Measurements from ENCODE around the gene TRIM8.

The TRIM8 gene

DNA sequence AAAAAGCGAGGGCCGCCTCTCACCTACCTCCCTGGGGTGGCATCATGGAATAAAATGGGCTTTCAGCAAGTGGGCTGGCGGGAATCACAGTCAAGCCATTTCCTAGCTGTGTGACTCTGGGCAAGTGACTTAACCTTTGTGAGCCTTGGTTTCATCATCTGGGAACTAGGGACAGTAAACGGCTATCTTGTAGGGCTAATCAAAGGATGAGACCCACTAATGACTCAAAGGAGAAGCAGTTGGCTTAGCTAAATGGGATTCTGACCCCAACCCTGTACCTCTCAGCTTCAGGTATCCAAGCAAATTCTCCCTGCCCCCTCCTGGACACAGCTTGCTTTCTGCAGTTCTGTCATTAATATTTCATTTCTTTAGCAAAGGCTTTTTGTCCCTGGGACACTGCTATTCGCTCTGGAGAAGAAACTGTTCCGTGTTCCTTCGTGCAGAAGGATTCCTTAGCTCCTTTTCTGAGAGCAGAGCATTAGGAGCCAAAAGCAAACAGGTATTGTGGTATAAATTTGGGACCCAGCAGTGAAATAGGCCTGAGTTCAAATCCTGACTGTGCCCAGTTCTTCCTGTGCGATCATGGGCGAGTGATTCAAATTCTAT lies 25.9 kb downstream of the TRIM8 start:
- TF ChIP-seq, protein P1, sequence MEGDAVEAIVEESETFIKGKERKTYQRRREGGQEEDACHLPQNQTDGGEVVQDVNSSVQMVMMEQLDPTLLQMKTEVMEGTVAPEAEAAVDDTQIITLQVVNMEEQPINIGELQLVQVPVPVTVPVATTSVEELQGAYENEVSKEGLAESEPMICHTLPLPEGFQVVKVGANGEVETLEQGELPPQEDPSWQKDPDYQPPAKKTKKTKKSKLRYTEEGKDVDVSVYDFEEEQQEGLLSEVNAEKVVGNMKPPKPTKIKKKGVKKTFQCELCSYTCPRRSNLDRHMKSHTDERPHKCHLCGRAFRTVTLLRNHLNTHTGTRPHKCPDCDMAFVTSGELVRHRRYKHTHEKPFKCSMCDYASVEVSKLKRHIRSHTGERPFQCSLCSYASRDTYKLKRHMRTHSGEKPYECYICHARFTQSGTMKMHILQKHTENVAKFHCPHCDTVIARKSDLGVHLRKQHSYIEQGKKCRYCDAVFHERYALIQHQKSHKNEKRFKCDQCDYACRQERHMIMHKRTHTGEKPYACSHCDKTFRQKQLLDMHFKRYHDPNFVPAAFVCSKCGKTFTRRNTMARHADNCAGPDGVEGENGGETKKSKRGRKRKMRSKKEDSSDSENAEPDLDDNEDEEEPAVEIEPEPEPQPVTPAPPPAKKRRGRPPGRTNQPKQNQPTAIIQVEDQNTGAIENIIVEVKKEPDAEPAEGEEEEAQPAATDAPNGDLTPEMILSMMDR (IDR thresholded peaks at IDR 0.05), result 0 out of 2 replicates have a peak, but pooled peaks have one; percentile 13
- no peak for TF ChIP-seq ZFX (IDR thresholded peaks at IDR 0.05; ENCODE audit: borderline replicate concordance)
- H3K27ac ChIP-seq, result no peak overlapping the region

DNA sequence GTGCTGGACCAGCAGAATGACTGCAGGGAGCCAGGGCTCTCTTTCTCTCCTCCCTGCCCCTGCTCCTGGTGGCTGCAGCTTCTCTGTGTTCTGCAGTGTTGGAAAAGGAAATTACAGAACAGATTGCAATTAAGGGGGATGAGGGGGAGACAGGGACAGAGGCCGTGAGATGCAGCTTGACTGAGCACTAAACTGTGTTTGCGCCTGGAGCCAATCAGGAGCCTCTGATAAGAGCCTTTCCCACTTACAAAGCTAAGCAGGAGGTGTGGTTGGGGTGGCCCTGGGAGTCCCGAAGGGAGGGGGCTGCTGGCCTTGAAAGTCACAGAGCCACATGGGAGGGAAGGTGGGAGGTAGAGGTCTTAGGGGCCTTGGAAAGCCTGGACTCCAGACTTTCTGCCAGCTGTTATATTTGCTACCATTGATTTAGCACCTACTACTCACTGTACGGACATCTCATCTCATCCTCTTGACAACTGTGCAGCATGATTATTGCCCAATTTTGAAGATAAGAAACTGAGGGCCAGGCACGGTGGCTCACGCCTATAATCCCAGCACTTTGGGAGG lies 26.7 kb downstream of the TRIM8 start:
- no peak overlapping the region for H3K27ac ChIP-seq
- TF ChIP-seq, protein P1 (IDR thresholded peaks at IDR 0.05), result no peak

DNA sequence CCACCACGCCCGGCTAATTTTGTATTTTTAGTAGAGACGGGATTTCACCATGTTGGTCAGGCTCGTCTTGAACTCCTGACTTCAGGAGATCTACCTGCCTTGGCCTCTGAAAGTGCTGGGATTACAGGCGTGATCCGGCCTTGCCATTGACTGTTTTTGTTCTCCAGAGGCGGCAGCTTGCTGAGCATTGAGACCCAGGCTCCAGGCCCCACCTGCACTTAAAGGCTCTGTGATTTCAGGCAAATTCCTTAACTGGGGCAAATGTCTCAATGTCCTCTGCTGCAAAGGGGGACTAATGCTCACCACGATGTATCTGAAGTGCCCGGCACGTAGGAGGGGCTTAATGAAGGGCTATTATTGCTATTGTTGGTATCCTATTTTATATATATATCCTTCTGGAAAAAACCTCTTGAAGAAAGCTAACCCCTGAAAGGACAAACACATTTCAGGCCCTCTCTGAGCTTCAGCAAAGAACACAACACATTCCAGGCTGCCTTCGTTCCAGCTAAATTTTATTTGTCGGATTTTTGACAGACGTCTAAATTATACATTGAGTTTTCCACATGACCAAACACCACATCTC lies 29.0 kb downstream of the TRIM8 start:
- no peak for TF ChIP-seq ZFX (IDR thresholded peaks at IDR 0.05; ENCODE audit: borderline replicate concordance)
- TF ChIP-seq, protein P1 (IDR thresholded peaks at IDR 0.05), result no peak
- H3K27ac ChIP-seq, result no peak overlapping the region

- TF ChIP-seq, protein P1 (IDR thresholded peaks at IDR 0.05), result no peak
- no peak for TF ChIP-seq ZFX (IDR thresholded peaks at IDR 0.05; ENCODE audit: borderline replicate concordance)
Measured at GRCh38 chr10:102673819-102674511, 29.7 kb downstream of the TRIM8 start.

GRCh38 chr10:102674566-102674965 lies 30.3 kb downstream of the TRIM8 start:
- no peak overlapping the region for H3K27ac ChIP-seq
- TF ChIP-seq ZFX (IDR thresholded peaks at IDR 0.05; ENCODE audit: borderline replicate concordance), result no peak
- TF ChIP-seq, protein P1 (IDR thresholded peaks at IDR 0.05), result no peak

More at GRCh38 chr10:102673819-102674511, 29.7 kb downstream of the TRIM8 start:
- no peak overlapping the region for H3K27ac ChIP-seq

DNA sequence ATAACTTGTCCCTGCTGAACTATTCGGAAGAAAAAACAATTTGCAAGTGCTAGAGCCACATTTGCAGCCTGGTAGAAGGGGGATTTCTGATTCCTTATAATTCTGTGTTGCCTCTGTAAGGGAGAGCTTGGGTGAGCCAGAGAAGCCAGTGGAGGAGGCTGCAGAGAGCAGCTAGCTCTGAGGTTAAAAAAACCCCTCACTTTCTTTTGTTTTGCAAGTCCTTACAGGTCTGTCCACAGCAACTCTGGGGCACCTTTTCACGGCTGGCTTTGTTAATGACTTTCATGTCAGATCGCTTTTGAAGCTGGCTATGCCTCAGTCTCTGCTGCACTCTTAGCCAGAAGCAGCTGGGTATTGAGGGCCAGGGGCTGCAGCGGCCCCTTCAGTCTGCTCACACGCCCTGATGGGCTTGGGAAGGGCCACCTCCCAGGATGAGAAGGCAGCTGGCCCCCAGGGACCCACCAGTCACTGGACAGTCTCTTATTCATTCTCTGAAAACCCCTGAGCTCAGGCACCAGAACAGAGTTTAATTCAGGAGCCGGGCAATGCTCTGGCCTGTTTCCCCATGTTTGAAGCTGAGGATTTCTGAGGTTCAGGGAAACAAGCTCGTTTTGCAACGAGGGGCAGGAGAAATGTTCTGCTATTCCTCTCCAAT lies 30.9 kb downstream of the TRIM8 start:
- TF ChIP-seq, protein P1 (IDR thresholded peaks at IDR 0.05), result no peak
- no peak for TF ChIP-seq ZFX (IDR thresholded peaks at IDR 0.05; ENCODE audit: borderline replicate concordance)
- H3K27ac ChIP-seq, result no peak overlapping the region
